Measurements from ENCODE around the gene ZNF23.

ZNF23 gene

GRCh38 chr16:71402007-71402406 lies 60.0 kb downstream of the ZNF23 start:
- Mint-ChIP-seq H3K27me3 (ENCODE audit: low read depth, poor library complexity) (peaks cover 21% of the 10 kb centered on the region), H3K4me1 (peaks cover 17% of the 10 kb centered on the region), H3K27ac (no peak overlapping the region), H3K36me3 (ENCODE audit: low read depth) (no peaks in the 10 kb centered on the region), H3K9me3 (peaks cover 20% of the 10 kb centered on the region), H3K4me3 (no peak overlapping the region)
- TF ChIP-seq CTCF (IDR thresholded peaks at IDR 0.05), result no peak
- DNase-seq, result no peak

GRCh38 chr16:71399801-71400563 lies 62.1 kb downstream of the ZNF23 start:
- H3K27me3 Mint-ChIP-seq (ENCODE audit: low read depth, poor library complexity), result peaks cover 17% of the 10 kb centered on the region
- no peaks in the 10 kb centered on the region for H3K36me3 Mint-ChIP-seq (ENCODE audit: low read depth)
- DNase-seq, result no peak
- no peak for TF ChIP-seq CTCF (IDR thresholded peaks at IDR 0.05)
- H3K27ac Mint-ChIP-seq, result no peak overlapping the region
- peaks cover 11% of the 10 kb centered on the region for H3K9me3 Mint-ChIP-seq
- peaks cover 37% of the 10 kb centered on the region for H3K4me1 Mint-ChIP-seq
- no peak overlapping the region for H3K4me3 Mint-ChIP-seq

All from nephron progenitor cell (in vitro differentiated cells).